OCI-LY1 (cell line): ENCODE data around the gene SETD1A.

Experiments used
- H2AFZ ChIP-seq: fragments of 200-600 bp; sonication (generic), shearing (Covaris generic); 2 replicates; pipeline ENCODE4 v1.6.0; 2014; ENCODE audit warnings: antibody characterized with exemption, mild to moderate bottlenecking, low read length
- H3F3A ChIP-seq: fragments of 200-600 bp; sonication (generic), shearing (Covaris generic); 2 replicates; pipeline ENCODE4 v1.6.0; 2014; ENCODE audit warnings: mild to moderate bottlenecking, antibody characterized with exemption, low read length, moderate library complexity; ENCODE audit not compliant: insufficient read depth
- H3K27ac ChIP-seq: fragments of 200-600 bp; sonication (generic); 2 replicates; pipeline ENCODE4 v1.5.1; 2014; ENCODE audit warnings: low read length, mixed run types, mild to moderate bottlenecking, low read depth; ENCODE audit not compliant: poor library complexity, severe bottlenecking
- H3K27me3 ChIP-seq: fragments of 200-600 bp; sonication (generic); 2 replicates; pipeline ENCODE4 v1.6.0; 2014; ENCODE audit warnings: antibody characterized with exemption, mild to moderate bottlenecking, low read length, moderate library complexity; ENCODE audit not compliant: insufficient read depth
- H3K36me3 ChIP-seq: fragments of 200-600 bp; sonication (generic); 2 replicates; pipeline ENCODE4 v1.6.1; 2014; ENCODE audit warnings: mild to moderate bottlenecking, antibody characterized with exemption, low read length, moderate library complexity, mixed read lengths; ENCODE audit not compliant: insufficient read depth
- H3K4me1 ChIP-seq: fragments of 200-600 bp; sonication (generic); 2 replicates; pipeline ENCODE4 v1.5.1; 2014; ENCODE audit warnings: mild to moderate bottlenecking, low read length, moderate library complexity; ENCODE audit not compliant: insufficient read depth, severe bottlenecking
- H3K4me2 ChIP-seq: fragments of 200-600 bp; sonication (generic), shearing (Covaris generic); 2 replicates; pipeline ENCODE4 v1.6.1; 2014; ENCODE audit warnings: low read length
- H3K4me3 ChIP-seq: fragments of 200-600 bp; sonication (generic); 2 replicates; pipeline ENCODE4 v1.5.1; 2014; ENCODE audit warnings: low read length, low read depth, mild to moderate bottlenecking, mixed read lengths; ENCODE audit not compliant: poor library complexity, severe bottlenecking
- H3K79me2 ChIP-seq: fragments of 200-600 bp; shearing (Covaris generic); 2 replicates; pipeline ENCODE4 v1.6.1; 2016; ENCODE audit warnings: mixed run types, low read length, mixed read lengths; ENCODE audit not compliant: insufficient read depth
- H3K9ac ChIP-seq: fragments of 200-600 bp; sonication (generic), shearing (Covaris generic); 2 replicates; pipeline ENCODE4 v1.6.1; 2014; ENCODE audit warnings: mild to moderate bottlenecking, low read length, mixed read lengths
- H3K9me2 ChIP-seq: fragments of 200-600 bp; sonication (generic), shearing (Covaris generic); 2 replicates; pipeline ENCODE4 v1.6.1; 2014; ENCODE audit warnings: low read depth, mild to moderate bottlenecking, low read length, mixed read lengths
- H3K9me3 ChIP-seq: fragments of 200-600 bp; shearing (Covaris generic); 2 replicates; pipeline ENCODE4 v1.6.1; 2014; ENCODE audit warnings: low read length, mixed read lengths
- H4K20me1 ChIP-seq: fragments of 200-600 bp; sonication (generic), shearing (Covaris generic); 2 replicates; pipeline ENCODE4 v1.6.0; 2016; ENCODE audit warnings: mild to moderate bottlenecking, low read length; ENCODE audit not compliant: insufficient read depth
- CTCF ChIP-seq: fragments of 200-600 bp; sonication (generic), shearing (Covaris generic); IDR thresholded peaks from 2 replicates; pipeline ENCODE4 v1.5.1; 2017; ENCODE audit warnings: mild to moderate bottlenecking, antibody characterized with exemption, low read length, moderate library complexity, mixed read lengths
- EZH2 ChIP-seq: fragments of 200-600 bp; sonication (generic), shearing (Covaris generic); IDR thresholded peaks from 2 replicates; pipeline ENCODE4 v1.8.0; 2017; ENCODE audit warnings: borderline replicate concordance, mixed run types, mild to moderate bottlenecking, antibody characterized with exemption, low read length, moderate library complexity, mixed read lengths

The SETD1A gene

GRCh38 chr16:30996985-30997724 is 39.6 kb downstream of the SETD1A start:
- Histone ChIP-seq H3K9me2 (no peaks in the 10 kb centered on the region), H3K36me3 (no peaks in the 10 kb centered on the region), H3K4me3 (peak overlapping the region; percentile 69), H3K4me2 (peak overlapping the region; percentile 81), H3K4me1 (peaks cover 26% of the 10 kb centered on the region), H3F3A (no peaks in the 10 kb centered on the region), H3K9me3 (no peaks in the 10 kb centered on the region), H3K9ac (peak overlapping the region; percentile 68), H3K79me2 (no peaks in the 10 kb centered on the region), H4K20me1 (no peaks in the 10 kb centered on the region), H3K27me3 (no peaks in the 10 kb centered on the region), H2AFZ (peak overlapping the region; percentile 53; the same call in 1 of the 2 replicates), H3K27ac (no peak overlapping the region)
- TF ChIP-seq CTCF (no peak), EZH2 (no peak)

GRCh38 chr16:30997725-30998711 is 40.5 kb downstream of the SETD1A start:
- Histone ChIP-seq H4K20me1 (no peaks in the 10 kb centered on the region), H3K9ac (no peak overlapping the region; the same call in 1 of the 2 replicates), H3K27me3 (no peaks in the 10 kb centered on the region), H2AFZ (no peak overlapping the region), H3F3A (no peaks in the 10 kb centered on the region), H3K4me3 (peak overlapping the region; percentile 69), H3K79me2 (no peaks in the 10 kb centered on the region), H3K36me3 (no peaks in the 10 kb centered on the region), H3K9me2 (no peaks in the 10 kb centered on the region), H3K27ac (no peak overlapping the region), H3K4me1 (peaks cover 17% of the 10 kb centered on the region), H3K9me3 (no peaks in the 10 kb centered on the region), H3K4me2 (peak overlapping the region; percentile 69)
- TF ChIP-seq EZH2 (no peak), CTCF (no peak)

- Histone ChIP-seq H3K4me3 (no peak overlapping the region), H3K4me2 (no peak overlapping the region), H3K79me2 (no peaks in the 10 kb centered on the region), H3K27me3 (no peaks in the 10 kb centered on the region), H4K20me1 (no peaks in the 10 kb centered on the region), H3K27ac (no peak overlapping the region), H3F3A (no peaks in the 10 kb centered on the region), H3K9me3 (no peaks in the 10 kb centered on the region), H3K4me1 (peaks cover 13% of the 10 kb centered on the region), H3K9me2 (no peaks in the 10 kb centered on the region), H3K36me3 (no peaks in the 10 kb centered on the region), H2AFZ (no peak overlapping the region), H3K9ac (no peak overlapping the region)
- TF ChIP-seq EZH2: no peak
- no peak for TF ChIP-seq CTCF
Measured at GRCh38 chr16:30998852-30999761, 41.6 kb downstream of the SETD1A start.
